ENCODE measurements around the gene CEP43. TPM values are rescaled to one million over a fixed set of nuclear protein-coding genes. Genes with fewer than 3 reads are reported as not detected.

Gene CEP43
- total and polyA plus RNA-seq, 2 of the 8 experiments (the other 6 are each of a cell fraction or from before 2014, with no cell fraction given): 12.0 to 31.2 TPM

- TF ChIP-seq USF2 (IDR thresholded peaks at IDR 0.05; ENCODE audit: low read length) (no peak), CBX8 (IDR thresholded peaks at IDR 0.05; ENCODE audit: borderline replicate concordance, low read depth, low read length) (no peak), CREB1 (IDR thresholded peaks at IDR 0.05) (no peak), JUN (IDR thresholded peaks at IDR 0.05; ENCODE audit: low read depth, low read length) (no peak)
These were observed 47.1 kb upstream of the CEP43 start (continued) for GRCh38 chr6:166952121-166952520.
